HG02759 (cell line): ENCODE measurements around the gene NRP2.

ENCODE experiments used
- ATAC-seq: cut with Tn5 transposase; IDR thresholded peaks from one replicate; pipeline ENCODE4 v1.9.1; 2021; ENCODE audit warnings: mild to moderate bottlenecking, moderate library complexity; ENCODE audit not compliant: unreplicated experiment

Gene NRP2

GRCh38 chr2:205751569-205752031 is 69.3 kb downstream of the NRP2 start:
- no peak for ATAC-seq

GRCh38 chr2:205752296-205752820 is 70.1 kb downstream of the NRP2 start:
- ATAC-seq = no peak

- ATAC-seq = no peak
These were observed 70.6 kb downstream of the NRP2 start for GRCh38 chr2:205752924-205753323.

- no peak for ATAC-seq
These were observed 72.1 kb downstream of the NRP2 start for GRCh38 chr2:205754285-205754923.

GRCh38 chr2:205754924-205755321 is 72.6 kb downstream of the NRP2 start:
- ATAC-seq = no peak

GRCh38 chr2:205755923-205756322 is 73.6 kb downstream of the NRP2 start:
- no peak for ATAC-seq

GRCh38 chr2:205757271-205757670 is 75.0 kb downstream of the NRP2 start:
- ATAC-seq = no peak

- ATAC-seq = no peak
These were observed 75.8 kb downstream of the NRP2 start for GRCh38 chr2:205758051-205758450.

GRCh38 chr2:205758500-205758899 is 76.2 kb downstream of the NRP2 start:
- no peak for ATAC-seq

- no peak for ATAC-seq
These were observed 77.0 kb downstream of the NRP2 start for GRCh38 chr2:205759257-205759656.

GRCh38 chr2:205759732-205760131 is 77.4 kb downstream of the NRP2 start:
- no peak for ATAC-seq

- ATAC-seq = no peak
These were observed 77.9 kb downstream of the NRP2 start for GRCh38 chr2:205760157-205760556.

- no peak for ATAC-seq
These were observed 79.1 kb downstream of the NRP2 start for GRCh38 chr2:205761421-205761820.

- ATAC-seq = no peak
These were observed 80.6 kb downstream of the NRP2 start for GRCh38 chr2:205762881-205763280.

GRCh38 chr2:205763708-205764211 is 81.5 kb downstream of the NRP2 start:
- no peak for ATAC-seq

- no peak for ATAC-seq
These were observed 82.0 kb downstream of the NRP2 start for GRCh38 chr2:205764270-205764746.

GRCh38 chr2:205765151-205765550 is 82.8 kb downstream of the NRP2 start:
- ATAC-seq = no peak

GRCh38 chr2:205766779-205767359 is 84.6 kb downstream of the NRP2 start:
- ATAC-seq = peak; percentile 58

GRCh38 chr2:205767617-205768016 is 85.3 kb downstream of the NRP2 start:
- ATAC-seq = no peak

GRCh38 chr2:205768341-205768740 is 86.0 kb downstream of the NRP2 start:
- no peak for ATAC-seq

GRCh38 chr2:205768815-205769494 is 86.7 kb downstream of the NRP2 start:
- no peak for ATAC-seq

- ATAC-seq = no peak
These were observed 87.2 kb downstream of the NRP2 start for GRCh38 chr2:205769495-205769850.
